GM15510 (cell line): Measurements from ENCODE around the gene MAML3.

ENCODE experiments used
- POLR2A ChIP-seq: IDR thresholded peaks from 3 replicates; pipeline ENCODE4 v1.6.1; 2011; ENCODE audit warnings: borderline replicate concordance; ENCODE audit not compliant: insufficient read length; ENCODE audit errors: extremely low read depth

Gene MAML3

DNA sequence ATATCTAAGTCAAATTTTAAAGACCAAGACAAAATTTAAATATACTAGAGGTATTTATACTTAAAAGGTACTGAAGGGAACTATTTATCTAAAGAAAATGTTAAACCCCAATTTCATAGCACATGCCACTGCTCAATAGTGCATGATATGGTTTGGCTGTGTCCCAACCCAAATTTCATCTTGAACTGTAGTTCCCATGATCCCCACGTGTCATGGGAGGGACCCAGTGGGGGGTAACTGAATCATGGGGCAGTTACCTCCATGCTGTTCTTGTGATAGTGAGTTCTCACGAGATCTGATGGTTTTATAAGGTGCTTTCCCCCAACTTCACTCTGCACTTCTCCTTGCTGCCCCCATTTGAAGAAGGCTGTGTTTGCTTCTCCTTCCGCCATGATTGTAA lies 32.3 kb downstream of the MAML3 start:
- no peak for TF ChIP-seq POLR2A

DNA sequence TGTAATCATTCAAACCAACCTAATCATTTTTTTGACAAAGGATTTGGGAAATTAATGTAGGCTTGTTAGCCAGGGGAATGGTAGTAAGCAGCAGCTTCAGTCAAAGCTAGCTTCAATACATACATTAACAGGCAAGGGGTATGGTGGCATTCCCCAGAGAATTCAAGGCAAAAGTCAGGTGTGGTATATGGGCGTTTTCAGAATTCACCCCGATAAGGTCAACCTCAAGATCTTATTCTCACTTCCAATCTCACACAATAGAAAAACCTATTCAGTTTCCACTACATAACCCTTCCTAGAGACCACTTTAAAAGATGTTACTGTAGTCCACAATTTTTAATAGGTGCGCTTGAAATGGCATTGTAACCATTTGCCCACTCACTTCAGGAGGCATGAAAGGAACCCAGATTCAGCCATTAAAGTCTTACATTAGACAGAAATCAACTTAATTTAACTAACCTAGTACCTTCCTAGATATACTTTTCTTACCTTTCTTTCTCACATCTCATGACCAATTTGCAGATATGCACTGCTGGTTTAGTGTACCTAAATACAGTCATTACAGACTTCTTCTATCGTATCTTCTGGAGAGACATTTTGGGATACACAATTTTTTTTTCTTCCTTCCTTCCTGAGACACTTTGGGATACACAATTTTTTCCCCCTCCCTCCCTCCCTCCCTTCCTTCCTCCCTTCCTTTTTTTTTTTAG lies 34.9 kb downstream of the MAML3 start:
- no peak for TF ChIP-seq POLR2A

DNA sequence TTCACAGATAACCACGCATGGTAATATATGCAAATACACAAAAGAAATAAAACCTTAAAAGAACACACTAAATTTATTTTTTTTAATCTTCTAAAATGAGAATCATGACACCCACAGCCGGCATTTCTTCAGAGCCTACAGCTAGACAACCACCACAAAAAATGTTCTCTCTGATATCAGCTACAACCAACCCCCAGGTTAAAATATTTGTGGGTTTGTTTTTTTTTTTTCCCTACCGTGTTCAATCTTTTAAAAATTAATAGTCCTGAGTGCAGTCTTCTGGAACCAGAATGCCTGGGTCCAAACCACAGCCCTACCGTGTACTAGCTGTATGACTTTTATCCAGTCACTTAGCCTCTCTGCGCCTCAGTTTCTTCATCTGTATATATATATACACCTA lies 36.0 kb downstream of the MAML3 start:
- no peak for TF ChIP-seq POLR2A

DNA sequence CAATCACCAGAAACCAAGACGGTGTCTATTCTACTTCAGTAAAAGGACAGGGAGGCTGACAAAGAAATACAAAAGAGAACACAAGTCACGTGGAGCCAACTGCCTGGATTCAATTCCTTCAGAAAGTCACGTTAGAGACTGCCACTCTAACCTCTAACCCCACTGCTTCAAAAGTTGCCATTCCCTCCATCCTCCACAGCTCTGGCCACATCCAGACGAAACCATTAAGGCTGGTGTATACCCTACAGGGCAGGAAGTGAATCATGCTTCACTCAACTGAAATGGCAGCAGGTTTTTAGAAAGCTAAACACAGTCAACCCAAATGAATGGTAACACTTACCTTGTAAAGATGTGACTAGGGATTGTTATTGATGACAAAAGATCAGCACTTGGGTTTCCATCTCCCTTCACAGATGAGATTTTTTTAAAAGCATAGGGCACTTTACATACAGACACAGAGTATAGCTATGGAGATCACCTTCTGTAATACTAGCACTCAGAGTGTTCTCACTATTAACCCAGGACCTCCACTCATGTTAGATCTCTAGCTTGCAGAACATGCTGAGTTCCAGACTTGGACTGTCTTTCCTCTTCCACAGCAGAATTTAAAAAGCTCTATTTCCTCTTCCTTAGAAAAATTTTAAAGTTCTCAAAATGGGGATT lies 37.4 kb downstream of the MAML3 start:
- TF ChIP-seq POLR2A: no peak

DNA sequence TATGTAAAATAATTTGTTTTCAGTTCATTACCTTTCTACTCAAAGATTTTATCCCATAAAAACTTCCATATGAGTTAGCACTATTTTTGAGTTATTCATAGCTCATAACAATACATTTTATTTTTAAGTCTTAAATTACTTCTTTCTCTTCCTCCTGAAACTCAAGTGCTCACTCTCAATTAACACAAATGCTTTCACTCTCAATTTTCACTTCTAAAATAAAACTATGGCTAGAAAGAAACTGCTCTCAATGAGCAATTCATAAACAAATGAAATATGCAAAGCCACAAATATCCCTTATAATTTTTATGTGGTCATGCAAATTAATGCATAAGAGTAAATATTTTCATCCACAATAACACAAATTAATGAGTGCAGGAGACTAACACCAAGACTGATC lies 38.8 kb downstream of the MAML3 start:
- no peak for TF ChIP-seq POLR2A

DNA sequence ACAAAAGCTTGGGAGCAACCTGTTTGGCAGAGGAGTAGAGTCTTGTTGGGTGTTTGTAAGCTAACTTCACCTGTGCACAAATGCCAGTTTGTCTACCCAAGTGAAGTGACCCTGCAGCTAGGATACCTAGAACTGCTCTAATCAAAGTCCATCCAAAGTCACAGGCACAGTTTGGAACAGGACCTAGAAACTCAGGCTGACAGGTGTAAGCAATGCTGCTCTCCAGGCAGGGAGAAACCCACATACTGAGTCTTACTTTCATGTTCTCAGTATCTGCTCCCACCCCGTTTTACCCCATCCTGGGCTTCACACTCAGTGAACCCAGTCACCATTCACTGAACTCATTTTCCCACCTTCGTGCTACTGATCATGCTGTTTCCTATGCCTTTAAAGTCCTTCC lies 40.3 kb downstream of the MAML3 start:
- TF ChIP-seq POLR2A: no peak

DNA sequence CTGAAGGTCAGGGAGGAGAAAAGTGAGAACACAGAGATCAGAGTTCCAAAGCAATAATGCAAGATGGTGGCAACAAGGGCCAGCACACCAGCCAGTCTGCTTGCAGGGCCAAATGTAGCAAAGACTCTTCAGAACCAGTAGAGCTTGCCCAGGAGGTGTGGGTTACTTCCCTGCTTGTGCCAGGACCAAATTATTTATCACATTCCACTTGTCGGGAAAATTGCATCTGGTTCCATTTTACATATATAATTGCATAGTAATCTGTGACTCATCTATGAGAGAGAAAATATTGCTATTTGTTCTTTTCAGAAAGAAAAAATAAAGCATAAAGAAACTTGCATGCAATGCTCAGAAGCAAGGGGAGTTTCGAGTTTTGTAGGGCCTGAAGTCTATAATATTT lies 41.4 kb downstream of the MAML3 start:
- TF ChIP-seq POLR2A: no peak

DNA sequence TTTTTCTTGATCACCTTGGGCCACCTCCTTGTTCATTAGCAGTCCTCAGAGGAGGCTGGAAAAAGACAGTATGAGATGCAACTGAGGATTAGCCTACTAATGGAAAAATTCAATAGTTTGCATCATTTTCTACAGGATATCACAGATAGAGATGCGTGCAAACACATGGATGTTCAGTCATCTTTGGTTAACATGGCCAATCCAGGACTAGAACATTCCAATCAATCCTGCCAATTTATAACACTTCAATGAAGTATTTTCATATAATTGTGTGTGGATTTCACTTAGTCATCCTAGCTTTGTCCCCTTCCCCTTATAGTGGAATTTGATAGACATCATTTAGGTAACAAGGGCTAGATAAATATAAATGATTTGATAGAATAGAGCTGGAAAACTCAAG lies 42.7 kb downstream of the MAML3 start:
- TF ChIP-seq POLR2A: no peak

DNA sequence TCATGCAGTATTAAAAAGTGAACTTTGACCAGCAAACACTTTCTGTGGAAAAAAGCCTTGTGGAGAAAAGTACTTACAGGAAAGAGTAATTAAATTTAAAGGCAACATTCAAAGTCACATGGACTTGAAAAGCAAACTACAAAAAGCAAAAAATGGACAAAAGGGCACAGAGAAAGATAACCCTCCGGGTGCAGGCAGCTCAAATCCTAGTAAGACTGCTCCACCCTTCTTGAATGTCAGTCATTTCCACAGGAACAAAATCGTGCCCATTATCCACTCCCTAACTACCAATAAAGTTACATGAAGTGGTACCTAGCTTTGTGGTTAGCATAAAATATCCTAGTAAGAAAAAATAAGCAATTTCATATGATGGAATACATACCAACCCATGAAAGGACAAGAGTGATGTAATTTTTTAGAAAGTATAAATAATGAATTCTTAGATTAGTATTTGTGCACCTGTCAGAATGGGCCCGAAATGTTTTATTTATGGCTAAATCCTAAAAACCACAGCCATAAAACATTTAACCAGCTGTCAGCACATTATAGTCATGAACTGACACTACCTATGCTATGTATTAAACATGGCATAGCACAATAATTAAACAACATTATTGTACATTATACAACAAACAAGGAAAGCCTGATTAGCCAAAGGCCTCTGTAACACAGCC lies 43.3 kb downstream of the MAML3 start:
- TF ChIP-seq POLR2A: no peak

DNA sequence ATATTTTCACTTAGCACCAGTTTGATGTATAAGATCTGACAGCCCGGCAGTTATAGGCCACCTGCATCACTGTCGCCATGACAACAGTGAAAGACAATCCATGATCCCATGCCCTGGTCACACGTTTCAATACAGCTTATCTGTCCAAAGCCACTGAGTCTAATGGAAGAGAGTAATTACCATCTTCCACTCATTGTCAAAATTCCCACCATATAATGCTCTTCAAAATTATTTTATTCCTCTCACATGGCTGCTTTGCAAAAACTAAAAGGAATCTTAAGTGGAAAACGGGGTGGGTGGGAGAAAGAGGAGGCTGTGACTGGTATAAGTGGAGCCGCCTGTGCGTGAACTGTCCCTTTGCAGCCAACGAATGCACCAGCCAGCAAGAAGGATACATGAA lies 44.2 kb downstream of the MAML3 start:
- no peak for TF ChIP-seq POLR2A

DNA sequence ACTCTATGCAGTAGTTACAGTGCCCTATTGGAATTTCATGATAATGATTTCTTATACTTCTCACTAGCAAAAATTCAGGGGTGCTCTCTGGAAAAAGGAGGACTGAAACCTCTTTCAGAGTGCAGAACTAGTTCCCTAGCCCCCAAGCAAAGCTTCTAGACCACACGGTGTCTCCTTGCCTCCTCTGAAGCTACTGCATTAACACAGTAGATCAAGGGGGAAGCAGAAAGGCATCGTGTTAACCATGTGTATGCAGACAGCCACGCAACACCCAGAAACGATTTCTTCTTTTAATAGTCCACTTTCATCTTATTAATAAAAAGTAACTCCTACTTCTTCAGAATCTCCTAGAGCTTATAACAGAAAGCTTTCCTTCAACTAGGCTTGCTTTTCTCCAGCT lies 44.7 kb downstream of the MAML3 start:
- TF ChIP-seq POLR2A: no peak

DNA sequence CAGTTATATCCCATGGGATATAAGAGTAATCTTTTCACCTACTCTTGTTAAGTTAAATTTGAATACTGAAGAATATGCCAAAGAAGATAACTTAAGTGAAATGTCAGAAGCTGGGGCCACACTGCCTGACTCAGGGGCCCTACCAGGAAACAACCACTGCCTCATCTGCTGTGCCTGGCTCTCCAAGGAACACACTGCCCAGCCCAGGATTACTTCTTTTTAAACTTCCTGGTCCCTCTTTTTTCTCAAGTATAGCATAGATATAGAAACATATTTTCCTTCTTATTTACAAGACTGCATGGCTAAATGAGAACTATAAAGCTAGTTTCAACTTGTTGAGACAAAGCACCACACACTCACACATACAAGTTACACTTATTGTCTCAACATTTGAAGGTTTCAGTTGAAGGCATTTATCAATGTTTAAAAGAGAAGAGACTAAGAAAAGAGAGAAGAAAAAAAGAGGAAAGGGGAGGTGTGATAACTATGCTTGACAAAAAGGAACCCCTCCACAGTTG lies 45.2 kb downstream of the MAML3 start:
- no peak for TF ChIP-seq POLR2A

DNA sequence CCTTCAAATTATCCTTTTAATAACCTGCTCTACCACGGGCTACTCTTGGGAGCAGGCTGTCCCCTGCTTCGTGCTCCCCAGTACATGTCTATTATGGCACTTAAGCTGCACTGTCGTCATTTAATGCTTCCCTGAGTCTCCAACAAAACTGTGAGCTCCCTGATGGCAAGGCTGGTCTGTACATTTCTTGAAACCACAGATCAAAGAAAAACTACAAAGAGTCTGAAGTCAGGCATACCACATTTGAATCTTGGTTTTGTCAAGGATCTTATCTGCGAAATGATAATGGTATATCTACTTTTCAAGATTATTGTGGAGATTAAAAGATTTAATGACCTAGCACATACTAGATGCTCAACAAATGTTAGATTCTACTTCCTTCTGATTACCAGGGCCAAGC lies 45.7 kb downstream of the MAML3 start:
- no peak for TF ChIP-seq POLR2A

DNA sequence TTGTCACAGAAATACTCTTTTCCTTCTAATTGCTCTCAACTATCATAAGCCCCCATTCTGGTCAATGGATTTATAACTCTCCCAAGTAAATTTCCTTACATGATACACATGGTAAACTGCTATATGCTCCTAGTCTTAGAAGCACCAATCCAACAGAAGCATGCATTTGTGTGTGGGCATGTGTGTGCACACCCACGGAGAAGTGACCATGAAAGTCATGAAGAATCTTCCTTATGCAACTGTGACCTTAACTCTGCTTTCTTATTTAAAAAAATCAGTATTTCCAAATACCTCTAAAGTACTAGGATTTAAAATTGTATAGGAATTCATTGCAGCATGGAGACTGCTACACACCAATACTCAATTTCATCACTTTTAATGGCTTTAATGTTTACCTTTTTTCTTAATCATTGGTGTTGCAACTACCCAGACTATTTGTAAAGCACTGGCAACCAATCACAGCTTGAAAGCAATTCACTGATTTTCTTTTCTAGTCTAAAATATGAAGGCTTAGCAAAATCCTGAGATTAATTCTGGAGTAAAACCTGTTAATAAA lies 47.6 kb downstream of the MAML3 start:
- TF ChIP-seq POLR2A: no peak

DNA sequence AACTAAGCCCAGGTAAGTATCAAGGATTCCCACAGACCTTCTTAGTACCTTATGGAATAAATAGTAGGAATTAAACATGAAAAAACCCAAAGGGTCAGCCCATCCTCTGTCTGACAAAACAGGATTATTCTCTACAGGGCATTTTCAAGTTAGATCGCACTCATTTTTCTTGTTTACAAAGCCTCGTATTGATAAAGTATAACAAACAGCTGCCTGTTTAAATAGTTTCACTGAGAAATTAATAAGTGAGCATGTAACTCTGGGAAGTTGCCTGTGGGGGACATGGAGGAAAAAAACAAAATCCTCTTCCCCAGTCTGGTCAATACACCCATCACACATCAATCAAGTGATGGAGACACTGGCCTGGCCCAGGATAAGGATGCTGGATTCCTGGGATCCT lies 48.5 kb downstream of the MAML3 start:
- no peak for TF ChIP-seq POLR2A
